Activated B cell treated with CpG ODN at 0.5 μM for 24 hours (primary cell): Measurements from ENCODE around the gene TTC3. TPM values are rescaled to one million over a fixed set of nuclear protein-coding genes. Genes with fewer than 3 reads are reported as not detected.

Experiments used
- ATAC-seq: fragments of 200-7000 bp; cut with Tn5 transposase; one replicate; pipeline ENCODE4 v1.10.0; 2021; ENCODE audit warnings: low read depth, mild to moderate bottlenecking, moderate library complexity
- CTCF ChIA-PET: fragments of 350-600 bp; sonication (Branson Sonifier 250); formaldehyde crosslinking; loops from one replicate; lab custom pipeline; 2021; ENCODE audit warnings: antibody characterized with exemption; lab: Charles Lee
- POLR2A ChIA-PET: fragments of 350-600 bp; sonication (Branson Sonifier 250); formaldehyde crosslinking; loops from one replicate; lab custom pipeline; 2021; ENCODE audit warnings: antibody characterized with exemption; lab: Charles Lee
- DNase-seq: peaks from one replicate; pipeline ENCODE4 v3.0.0; 2022
- H3K27ac Mint-ChIP-seq: one replicate; pipeline ENCODE4 v1.8.0; 2020; ENCODE audit warnings: mixed read lengths
- H3K27me3 Mint-ChIP-seq: one replicate; pipeline ENCODE4 v1.8.0; 2021; ENCODE audit warnings: mixed read lengths
- H3K36me3 Mint-ChIP-seq: one replicate; pipeline ENCODE4 v1.8.0; 2021; ENCODE audit warnings: low read depth, mixed read lengths
- H3K4me1 Mint-ChIP-seq: one replicate; pipeline ENCODE4 v1.8.0; 2021; ENCODE audit warnings: mixed read lengths
- H3K4me3 Mint-ChIP-seq: one replicate; pipeline ENCODE4 v1.8.0; 2020; ENCODE audit warnings: mild to moderate bottlenecking, mixed read lengths
- H3K9me3 Mint-ChIP-seq: one replicate; pipeline ENCODE4 v1.8.0; 2020; ENCODE audit warnings: mixed read lengths
- CTCF ChIP-seq: fragments of 200-600 bp; IDR thresholded peaks from one replicate; pipeline ENCODE4 v1.8.0; 2022; ENCODE audit warnings: antibody characterized with exemption, mild to moderate bottlenecking
- intact Hi-C: fragments of 100-400 bp; cut with micrococcal nuclease; formaldehyde crosslinking; loops from one replicate; pipeline ENCODE4 v1.15.1; 2024
- total RNA-seq: library from RNA; stranded (reverse); gene quantifications from 2 replicates; pipeline ENCODE4 v1.2.3, GENCODE V29; 2022

Gene TTC3
- total RNA-seq, 1 donor from 2014 or later = 69.8 TPM

GRCh38 chr21:37195610-37196009 is 122.6 kb downstream of the TTC3 start:
- CTCF ChIA-PET = no interaction called here
- H3K27ac Mint-ChIP-seq = no peak overlapping the region
- H3K36me3 Mint-ChIP-seq = peaks cover 89% of the 10 kb centered on the region
- H3K4me3 Mint-ChIP-seq = no peak overlapping the region
- no peaks in the 10 kb centered on the region for H3K4me1 Mint-ChIP-seq
- no peak for TF ChIP-seq CTCF
- H3K9me3 Mint-ChIP-seq = no peaks in the 10 kb centered on the region
- POLR2A ChIA-PET = no interaction called here
- no peaks in the 10 kb centered on the region for H3K27me3 Mint-ChIP-seq
- intact Hi-C loops = no loop called here
- ATAC-seq = no peak
- no peak for DNase-seq

- peaks cover 89% of the 10 kb centered on the region for H3K36me3 Mint-ChIP-seq
- CTCF ChIA-PET = no interaction called here
- DNase-seq = no peak
- no peaks in the 10 kb centered on the region for H3K4me1 Mint-ChIP-seq
- POLR2A ChIA-PET = interaction anchor here (0.5 kb wide), 1 partner anchor 8 kb away, joined by 3 read pairs; no protein-coding TSS in a partner anchor
- no peaks in the 10 kb centered on the region for H3K9me3 Mint-ChIP-seq
- TF ChIP-seq CTCF = no peak
- H3K27ac Mint-ChIP-seq = no peak overlapping the region
- intact Hi-C loops = no loop called here
- H3K4me3 Mint-ChIP-seq = no peak overlapping the region
- H3K27me3 Mint-ChIP-seq = no peaks in the 10 kb centered on the region
- ATAC-seq = no peak
Measured at GRCh38 chr21:37196847-37197246, 123.8 kb downstream of the TTC3 start.

DNA sequence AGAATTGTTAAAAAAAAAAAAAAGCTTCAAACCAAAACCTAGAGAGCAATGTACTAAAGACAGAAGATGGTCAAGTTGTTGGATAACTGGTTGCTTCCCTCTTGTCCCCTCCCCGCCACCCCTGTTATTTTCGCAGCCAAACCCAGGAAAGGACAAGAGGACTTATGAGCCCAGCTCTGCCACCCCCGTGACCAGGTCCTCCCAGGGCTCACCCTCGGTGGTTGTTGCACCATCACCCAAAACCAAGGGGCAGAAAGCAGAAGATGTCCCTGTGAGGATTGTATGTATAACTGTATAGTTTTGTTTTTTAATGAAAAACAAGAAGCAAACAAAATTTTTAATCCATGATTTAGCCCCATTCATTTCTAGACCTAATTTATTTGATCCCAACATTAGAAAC is 124.7 kb downstream of the TTC3 start:
- H3K27ac Mint-ChIP-seq = no peak overlapping the region
- no peak for TF ChIP-seq CTCF
- intact Hi-C loops = no loop called here
- no peak for DNase-seq
- no peaks in the 10 kb centered on the region for H3K4me1 Mint-ChIP-seq
- no peak for ATAC-seq
- H3K9me3 Mint-ChIP-seq = no peaks in the 10 kb centered on the region
- POLR2A ChIA-PET = no interaction called here
- CTCF ChIA-PET = no interaction called here
- no peak overlapping the region for H3K4me3 Mint-ChIP-seq
- no peaks in the 10 kb centered on the region for H3K27me3 Mint-ChIP-seq
- H3K36me3 Mint-ChIP-seq = peaks cover 88% of the 10 kb centered on the region

DNA sequence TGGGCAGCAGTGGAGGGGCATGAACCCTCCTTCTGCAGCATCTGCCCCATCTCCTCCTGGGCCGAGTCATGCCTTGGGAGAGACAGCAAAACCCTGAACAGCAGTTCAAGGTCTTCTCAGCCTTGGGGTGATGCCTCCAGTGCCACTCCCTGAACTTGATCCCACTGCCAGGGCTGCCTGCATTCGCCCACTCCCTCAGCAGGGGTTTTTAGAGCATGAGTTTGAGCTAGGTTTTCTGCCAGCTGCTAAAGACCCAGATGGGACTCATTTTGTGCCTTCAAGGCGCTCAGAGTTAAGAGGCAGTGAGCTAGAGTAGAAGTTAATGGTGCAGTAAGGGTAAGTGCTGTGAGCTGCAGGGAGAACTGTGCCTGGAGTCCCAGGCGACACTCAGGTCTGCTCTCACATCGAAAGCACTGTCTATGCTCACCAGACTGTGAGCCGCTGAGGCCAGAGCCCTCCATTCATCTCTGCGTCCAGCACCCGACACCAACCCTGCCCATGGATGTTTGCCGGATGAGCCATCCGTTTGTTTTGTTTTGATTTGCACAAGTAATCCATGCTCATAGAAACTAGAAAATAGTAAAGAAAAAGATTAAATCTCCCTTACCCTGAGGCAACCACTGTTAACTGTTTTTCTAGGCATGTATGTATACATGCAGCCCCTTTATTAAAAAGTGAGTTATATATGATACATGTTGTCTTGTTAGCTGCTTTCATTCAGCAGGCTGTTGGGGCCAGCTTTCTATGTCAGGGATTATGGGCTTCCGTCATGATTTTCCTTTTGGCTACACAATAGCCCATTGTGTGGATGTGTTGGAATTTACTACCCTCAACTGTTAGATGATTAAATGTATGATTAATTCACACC is 126.2 kb downstream of the TTC3 start:
- POLR2A ChIA-PET = no interaction called here
- H3K9me3 Mint-ChIP-seq = no peaks in the 10 kb centered on the region
- H3K4me3 Mint-ChIP-seq = no peak overlapping the region
- intact Hi-C loops = no loop called here
- no peak overlapping the region for H3K27ac Mint-ChIP-seq
- no peak for DNase-seq
- no peaks in the 10 kb centered on the region for H3K4me1 Mint-ChIP-seq
- no peak for ATAC-seq
- no peaks in the 10 kb centered on the region for H3K27me3 Mint-ChIP-seq
- TF ChIP-seq CTCF = no peak
- CTCF ChIA-PET = no interaction called here
- peaks cover 80% of the 10 kb centered on the region for H3K36me3 Mint-ChIP-seq

GRCh38 chr21:37200641-37201480 is 127.8 kb downstream of the TTC3 start:
- no peaks in the 10 kb centered on the region for H3K27me3 Mint-ChIP-seq
- POLR2A ChIA-PET = interaction anchor here (0.8 kb wide), 1 partner anchor 16 kb away, joined by 3 read pairs; no protein-coding TSS in a partner anchor
- intact Hi-C loops = no loop called here
- no peaks in the 10 kb centered on the region for H3K9me3 Mint-ChIP-seq
- H3K36me3 Mint-ChIP-seq = peaks cover 66% of the 10 kb centered on the region
- ATAC-seq (no peak), DNase-seq (no peak)
- no peak overlapping the region for H3K4me3 Mint-ChIP-seq
- TF ChIP-seq CTCF = no peak
- H3K4me1 Mint-ChIP-seq = peaks cover under 1% of the 10 kb centered on the region
- CTCF ChIA-PET = no interaction called here
- H3K27ac Mint-ChIP-seq = no peak overlapping the region
